Measurements from ENCODE around the gene HLA-DOB. TPM values are rescaled to one million over a fixed set of nuclear protein-coding genes. Genes with fewer than 3 reads are reported as not detected.

Gene HLA-DOB
- total RNA-seq, 4 donors from 2014 or later = 0.34 TPM; not detected in 3

GRCh38 chr6:32763421-32763820 lies 53.4 kb downstream of the HLA-DOB start, which contains the start of gene HLA-DQB2:
TSS of gene HLA-DQB2 (minus strand) at chr6:32763532. CDS start at chr6:32763470, 62 bp downstream.
- TF ChIP-seq CTCF (IDR thresholded peaks at IDR 0.05; ENCODE audit: low read depth) = no peak

Other genes with a start within 250 kb of the HLA-DOB start
- 100 to 1,000 TPM in 1 of 4 donors, 10 to 100 TPM in 3; 51.1 to 143 (median 85.6) TPM for gene HLA-DRB1, start 227.2 kb downstream of the HLA-DOB start, total RNA-seq
- gene HLA-DQA1, start 179.6 kb downstream of the HLA-DOB start, total RNA-seq = 10 to 100 TPM in 2 of 4 donors, 1 to 10 TPM in 2; 6.6 to 18.5 (median 11.4) TPM
- 10 to 100 TPM in 2 of 4 donors, 1 to 10 TPM in 2; 2.8 to 15.8 (median 7.5) TPM for gene HLA-DQB1, start 150.3 kb downstream of the HLA-DOB start, total RNA-seq
- 1 to 10 TPM in 2 of 4 donors, under 1 TPM in 1, not detected in 1; 0.65 to 4.6 (median 1.7) TPM for gene HLA-DQA2, start 75.6 kb downstream of the HLA-DOB start, total RNA-seq
- gene HLA-DQB2, start 53.5 kb downstream of the HLA-DOB start, total RNA-seq = 1 to 10 TPM in 3 of 4 donors, not detected in 1; 1.1 to 4.3 (median 3.4) TPM
- gene TAP2, start 21.7 kb upstream of the HLA-DOB start, total RNA-seq = 10 to 100 TPM in 1 of 4 donors, 1 to 10 TPM in 3; 8.4 to 35.8 (median 9.6) TPM
- gene PSMB8, start 27.0 kb upstream of the HLA-DOB start, total RNA-seq = 10 to 100 TPM; 20.5 to 61.4 (median 49.0) TPM
- gene TAP1, start 36.7 kb upstream of the HLA-DOB start, total RNA-seq = 10 to 100 TPM; 18.3 to 76.9 (median 32.4) TPM
- 10 to 100 TPM; 21.6 to 49.9 (median 30.7) TPM for gene PSMB9, start 37.2 kb upstream of the HLA-DOB start, total RNA-seq
- gene HLA-DMB, start 124.0 kb upstream of the HLA-DOB start, total RNA-seq = 100 to 1,000 TPM in 1 of 4 donors, 10 to 100 TPM in 3; 27.7 to 199 (median 36.4) TPM
- gene HLA-DMA, start 136.1 kb upstream of the HLA-DOB start, total RNA-seq = 100 to 1,000 TPM in 1 of 4 donors, 10 to 100 TPM in 3; 44.7 to 124 (median 69.7) TPM
- 100 to 1,000 TPM in 2 of 4 donors, 10 to 100 TPM in 2; 83.0 to 154 (median 96.1) TPM for gene BRD2, start 151.6 kb upstream of the HLA-DOB start, total RNA-seq
- gene HLA-DOA, start 192.6 kb upstream of the HLA-DOB start, total RNA-seq = 10 to 100 TPM in 1 of 4 donors, 1 to 10 TPM in 3; 2.1 to 10.9 (median 6.1) TPM

Measured in subcutaneous adipose tissue (tissue), 4 donors.